Measurements from ENCODE around the gene OTUD3. TPM values are rescaled to one million over a fixed set of nuclear protein-coding genes. Genes with fewer than 3 reads are reported as not detected.

OTUD3 gene
- total RNA-seq, 1 donor from 2014 or later, result 14.2 TPM

DNA sequence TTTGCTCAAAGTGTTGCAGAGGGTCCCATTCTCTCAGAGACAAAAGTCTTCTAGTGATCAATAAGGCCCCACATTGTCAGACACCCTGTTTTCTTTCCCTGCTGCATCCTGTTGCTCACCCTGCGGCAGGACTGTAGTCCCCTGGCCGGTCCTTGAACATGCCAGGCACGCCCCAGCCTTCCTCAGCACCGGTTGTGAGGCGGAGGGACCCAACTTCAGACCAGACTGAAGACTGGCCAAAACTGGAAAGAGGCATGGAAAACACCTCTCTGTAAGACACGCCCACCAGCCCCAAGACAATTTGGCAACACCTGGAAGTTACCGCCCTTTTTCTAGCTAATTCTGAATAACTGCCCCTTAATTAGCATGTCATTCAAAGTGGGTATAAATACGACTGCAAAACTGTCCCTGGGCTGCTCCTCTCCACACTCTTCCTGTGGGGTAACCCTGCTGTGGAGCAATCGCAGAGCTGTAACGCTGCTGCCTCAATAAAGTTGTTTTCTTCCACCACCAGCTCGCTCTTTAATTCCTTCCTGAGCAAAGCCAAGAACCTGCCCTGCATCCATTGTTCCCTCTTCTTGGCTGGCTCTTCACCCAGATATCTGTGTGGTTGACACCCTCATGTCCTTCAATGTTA lies 73.5 kb downstream of the OTUD3 start:
- DNase-seq, result no peak

- no peak for DNase-seq
These were observed 75.6 kb downstream of the OTUD3 start for GRCh38 chr1:19957779-19958178.

DNA sequence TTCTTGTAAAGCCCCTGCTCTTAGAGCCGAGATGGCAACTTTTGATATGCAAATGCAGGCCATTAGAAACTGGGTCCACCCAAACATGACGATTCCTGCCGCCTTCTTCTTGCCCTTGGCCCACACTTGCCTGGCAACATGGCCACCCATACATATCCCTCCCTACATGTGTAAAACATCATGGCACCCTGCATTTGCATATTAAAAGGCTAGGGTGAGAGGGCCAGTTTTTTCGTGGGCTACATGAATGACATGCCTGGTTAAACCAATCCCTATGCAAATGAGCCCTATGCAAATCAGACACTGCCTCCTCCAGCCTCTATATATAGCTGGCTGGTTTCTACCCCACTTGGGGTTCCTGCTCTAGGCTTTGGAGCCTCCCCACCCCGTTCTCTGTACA lies 78.4 kb downstream of the OTUD3 start:
- DNase-seq, result no peak

Other genes starting within 250 kb of the OTUD3 start
- gene NBL1, start 238.1 kb upstream of the OTUD3 start, total RNA-seq, result 29.2 TPM
- gene HTR6, start 217.5 kb upstream of the OTUD3 start, total RNA-seq, result 0.16 TPM
- gene TMCO4, start 82.5 kb upstream of the OTUD3 start, total RNA-seq, result 0.31 TPM
- gene RNF186, start 67.1 kb upstream of the OTUD3 start, total RNA-seq, result not detected
- gene PLA2G2E, start 41.2 kb downstream of the OTUD3 start, total RNA-seq, result not detected
- gene PLA2G2A, start 97.2 kb downstream of the OTUD3 start, total RNA-seq, result not detected
- gene PLA2G5, start 187.8 kb downstream of the OTUD3 start, total RNA-seq, result 0.16 TPM
- not detected for gene PLA2G2D, start 237.1 kb downstream of the OTUD3 start, total RNA-seq

Measured in occipital lobe (tissue), 2 donors.